SK-N-SH treated with all-trans-retinoic acid at 6 μM for 48 hours (cell line): ENCODE measurements around the gene QKI.

Experiments used
- BACH2 ChIP-seq: fragments of 250-450 bp; sonication (Bioruptor Pico); IDR thresholded peaks from 2 replicates; pipeline ENCODE4 v1.9.0; 2021; ENCODE audit warnings: mild to moderate bottlenecking, borderline replicate concordance
- GLIS3 ChIP-seq: fragments of 250-450 bp; sonication (Bioruptor Pico); IDR thresholded peaks from 2 replicates; pipeline ENCODE4 v1.5.0; 2020; ENCODE audit warnings: mild to moderate bottlenecking, moderate library complexity
- TOX ChIP-seq: fragments of 250-450 bp; sonication (Bioruptor Pico); IDR thresholded peaks from 2 replicates; pipeline ENCODE4 v1.8.0; 2021; ENCODE audit warnings: mild to moderate bottlenecking, moderate library complexity, borderline replicate concordance
- ZFP3 ChIP-seq: fragments of 250-450 bp; sonication (Bioruptor Pico); IDR thresholded peaks from 2 replicates; pipeline ENCODE4 v1.5.0; 2020; ENCODE audit warnings: mild to moderate bottlenecking, moderate library complexity
- ZNF70 ChIP-seq: fragments of 450-650 bp; formaldehyde crosslinking; IDR thresholded peaks from 2 replicates; pipeline ENCODE4 v1.5.0; 2020; ENCODE audit warnings: mild to moderate bottlenecking, moderate library complexity
- TF ChIP-seq, protein P1 (sequence below): fragments of 250-450 bp; sonication (Bioruptor Pico); IDR thresholded peaks from 2 replicates; pipeline ENCODE4 v1.8.0; 2021; ENCODE audit warnings: low read depth, mild to moderate bottlenecking, moderate library complexity, borderline replicate concordance

DNA sequence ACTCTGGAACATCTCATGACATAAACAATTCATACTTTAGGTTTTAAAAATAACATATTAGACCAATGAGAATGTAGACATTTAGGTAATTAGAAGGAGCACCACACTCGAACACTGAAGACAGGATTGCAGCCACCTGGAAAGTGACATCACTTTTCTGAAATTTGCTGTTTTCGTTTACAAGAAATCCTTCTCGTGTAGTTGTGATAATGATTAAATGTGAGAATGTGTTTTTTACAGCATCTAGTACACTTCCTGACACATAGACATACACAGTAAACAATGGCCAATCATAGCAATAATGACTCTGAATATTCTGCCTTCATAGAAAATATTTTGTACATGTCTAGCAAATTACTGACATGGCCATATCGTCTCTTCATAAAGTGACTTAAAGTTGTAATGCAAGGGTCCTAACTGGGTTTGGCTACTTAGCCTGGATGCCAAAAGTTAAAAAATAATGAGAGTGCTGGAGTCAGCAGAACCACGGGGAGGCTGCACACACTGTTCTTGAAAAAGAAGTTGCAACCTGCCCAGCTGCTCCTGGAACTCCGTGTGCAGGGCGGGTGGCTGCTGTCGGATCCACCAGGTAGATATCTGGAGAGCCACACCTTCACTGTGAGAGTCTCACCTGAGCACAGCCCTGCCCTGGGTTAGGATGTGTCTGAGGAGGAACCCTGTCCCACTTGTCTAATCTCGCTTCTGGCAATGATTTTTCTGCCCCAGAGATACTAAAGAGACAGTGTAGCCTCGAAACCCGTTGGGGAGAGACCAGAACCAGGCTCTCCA lies 212.9 kb downstream of the QKI start:
- no peak for TF ChIP-seq GLIS3 (CRISPR knock-in tag)
- no peak for TF ChIP-seq BACH2 (CRISPR knock-in tag)
- no peak for TF ChIP-seq ZFP3
- TF ChIP-seq, protein P1, sequence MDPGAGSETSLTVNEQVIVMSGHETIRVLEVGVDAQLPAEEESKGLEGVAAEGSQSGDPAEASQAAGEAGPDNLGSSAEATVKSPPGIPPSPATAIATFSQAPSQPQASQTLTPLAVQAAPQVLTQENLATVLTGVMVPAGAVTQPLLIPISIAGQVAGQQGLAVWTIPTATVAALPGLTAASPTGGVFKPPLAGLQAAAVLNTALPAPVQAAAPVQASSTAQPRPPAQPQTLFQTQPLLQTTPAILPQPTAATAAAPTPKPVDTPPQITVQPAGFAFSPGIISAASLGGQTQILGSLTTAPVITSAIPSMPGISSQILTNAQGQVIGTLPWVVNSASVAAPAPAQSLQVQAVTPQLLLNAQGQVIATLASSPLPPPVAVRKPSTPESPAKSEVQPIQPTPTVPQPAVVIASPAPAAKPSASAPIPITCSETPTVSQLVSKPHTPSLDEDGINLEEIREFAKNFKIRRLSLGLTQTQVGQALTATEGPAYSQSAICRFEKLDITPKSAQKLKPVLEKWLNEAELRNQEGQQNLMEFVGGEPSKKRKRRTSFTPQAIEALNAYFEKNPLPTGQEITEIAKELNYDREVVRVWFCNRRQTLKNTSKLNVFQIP (CRISPR knock-in tag) = no peak
- TF ChIP-seq TOX = no peak
- TF ChIP-seq ZNF70 (CRISPR knock-in tag) = no peak
